Uterus (tissue), 4 donors: ENCODE results near the gene GTPBP3. TPM values are rescaled to one million over a fixed set of nuclear protein-coding genes. Genes with fewer than 3 reads are reported as not detected.
A peak's percentile ranks its signal among the peaks of the same experiment; 100 is the strongest.

ENCODE experiments used
- DNase-seq, 2 donors: peaks; one replicate each; pipeline ENCODE4 v3.0.0-alpha.2; 2019 to 2020
- H3K27ac ChIP-seq, 2 donors: fragments of 200-600 bp; sonication (generic); 1 replicate in 1 of 2; 2 replicates in 1 of 2; pipeline ENCODE4 v1.5.1; 2016 to 2018
- H3K27me3 ChIP-seq, 2 donors: fragments of 200-600 bp; sonication (generic); one replicate each; pipeline ENCODE4 v1.5.1; 2018 to 2019; ENCODE audit warnings: control low read depth in 1 of 2
- H3K36me3 ChIP-seq, 2 donors: fragments of 200-600 bp; sonication (generic); one replicate each; pipeline ENCODE4 v1.5.1; 2019; ENCODE audit warnings: control low read depth in 1 of 2
- H3K4me1 ChIP-seq, 2 donors: fragments of 200-600 bp; sonication (generic); one replicate each; pipeline ENCODE4 v1.5.1; 2018 to 2019; ENCODE audit warnings: control low read depth in 1 of 2
- H3K4me3 ChIP-seq, 2 donors: fragments of 200-600 bp; sonication (generic); 1 replicate in 1 of 2; 2 replicates in 1 of 2; pipeline ENCODE4 v1.5.1; 2018 to 2019; ENCODE audit warnings: mild to moderate bottlenecking in 1 of 2
- H3K9me3 ChIP-seq, 2 donors: fragments of 200-600 bp; sonication (generic); one replicate each; pipeline ENCODE4 v1.5.1; 2019; ENCODE audit warnings: control low read depth in 1 of 2
- POLR2A ChIP-seq, 2 donors: fragments of 450-650 bp; IDR thresholded peaks; one replicate each; pipeline ENCODE4 v1.6.1; 2016; ENCODE audit warnings: antibody characterized with exemption in 2 of 2, mild to moderate bottlenecking in 1 of 2, moderate library complexity in 1 of 2
- intact Hi-C: fragments of 100-400 bp; cut with DNase I; formaldehyde crosslinking; loops from one replicate; pipeline ENCODE4 v1.15.1; 2023; ENCODE audit warnings: low total_unique reads
- total RNA-seq, 4 donors: library from RNA; depleted of rRNA in 3 of 4; stranded (reverse); fragments of >200 nt in 3 of 4; gene quantifications; one replicate each; pipeline versions ENCODE4 v1.1.0 to v1.2.4, GENCODE V29; 2014 to 2023
- TF ChIP-seq, protein P1 (sequence below), 4 experiments: fragments of 200-600 bp in 2 of 4; fragments of 450-650 bp in 2 of 4; sonication (generic) in 2 of 4; IDR thresholded peaks; one replicate each; pipeline ENCODE4 v1.5.1; 2016 to 2019; ENCODE audit warnings: antibody characterized with exemption in 4 of 4, mild to moderate bottlenecking in 2 of 4, moderate library complexity in 1 of 4
- donor health status: DM: yes; HTN: yes; CAD: no.

The GTPBP3 gene
- total RNA-seq, 4 donors from 2014 or later, result 0.88 to 31.2 (median 24.4) TPM

- Histone ChIP-seq H3K36me3 (no peaks in the 10 kb centered on the region), H3K4me1 (peaks cover 0 to 20% of the 10 kb centered on the region in 2 donors), H3K27ac (peak overlapping the region; percentile 72 to 88), H3K4me3 (peak overlapping the region; percentile 63 to 81), H3K9me3 (no peaks in the 10 kb centered on the region), H3K27me3 (no peaks in the 10 kb centered on the region)
- peak; percentile 42 to 51 for DNase-seq
- intact Hi-C loops, result no loop called here
- TF ChIP-seq, protein P1, sequence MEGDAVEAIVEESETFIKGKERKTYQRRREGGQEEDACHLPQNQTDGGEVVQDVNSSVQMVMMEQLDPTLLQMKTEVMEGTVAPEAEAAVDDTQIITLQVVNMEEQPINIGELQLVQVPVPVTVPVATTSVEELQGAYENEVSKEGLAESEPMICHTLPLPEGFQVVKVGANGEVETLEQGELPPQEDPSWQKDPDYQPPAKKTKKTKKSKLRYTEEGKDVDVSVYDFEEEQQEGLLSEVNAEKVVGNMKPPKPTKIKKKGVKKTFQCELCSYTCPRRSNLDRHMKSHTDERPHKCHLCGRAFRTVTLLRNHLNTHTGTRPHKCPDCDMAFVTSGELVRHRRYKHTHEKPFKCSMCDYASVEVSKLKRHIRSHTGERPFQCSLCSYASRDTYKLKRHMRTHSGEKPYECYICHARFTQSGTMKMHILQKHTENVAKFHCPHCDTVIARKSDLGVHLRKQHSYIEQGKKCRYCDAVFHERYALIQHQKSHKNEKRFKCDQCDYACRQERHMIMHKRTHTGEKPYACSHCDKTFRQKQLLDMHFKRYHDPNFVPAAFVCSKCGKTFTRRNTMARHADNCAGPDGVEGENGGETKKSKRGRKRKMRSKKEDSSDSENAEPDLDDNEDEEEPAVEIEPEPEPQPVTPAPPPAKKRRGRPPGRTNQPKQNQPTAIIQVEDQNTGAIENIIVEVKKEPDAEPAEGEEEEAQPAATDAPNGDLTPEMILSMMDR (IDR thresholded peaks at IDR 0.05), result no peak
- no peak for TF ChIP-seq POLR2A (IDR thresholded peaks at IDR 0.05)
These were observed 34.8 kb upstream of the GTPBP3 start for GRCh38 chr19:17302391-17303166.

- TF ChIP-seq, protein P1 (IDR thresholded peaks at IDR 0.05), result peak; percentile 33 to 89 (median 79)
- peak; percentile 67 to 70 for TF ChIP-seq POLR2A (IDR thresholded peaks at IDR 0.05)
- Histone ChIP-seq H3K4me1 (peaks cover 0 to 20% of the 10 kb centered on the region in 2 donors), H3K27ac (peak within 1 kb of the TSS; percentile 72 to 88), H3K4me3 (peak within 1 kb of the TSS; percentile 63 to 81), H3K36me3 (no peaks in the 10 kb centered on the region), H3K9me3 (no peaks in the 10 kb centered on the region), H3K27me3 (no peaks in the 10 kb centered on the region)
- intact Hi-C loops, result no loop called here
- DNase-seq, result peak; percentile 96 to 98
These were observed 34.0 kb upstream of the GTPBP3 start, which contains the start of gene ABHD8 for GRCh38 chr19:17303167-17303939. Gene ABHD8, minus strand, starts transcription at chr19:17303425. Its CDS starts 1,809 bp downstream, at chr19:17301616.

DNA sequence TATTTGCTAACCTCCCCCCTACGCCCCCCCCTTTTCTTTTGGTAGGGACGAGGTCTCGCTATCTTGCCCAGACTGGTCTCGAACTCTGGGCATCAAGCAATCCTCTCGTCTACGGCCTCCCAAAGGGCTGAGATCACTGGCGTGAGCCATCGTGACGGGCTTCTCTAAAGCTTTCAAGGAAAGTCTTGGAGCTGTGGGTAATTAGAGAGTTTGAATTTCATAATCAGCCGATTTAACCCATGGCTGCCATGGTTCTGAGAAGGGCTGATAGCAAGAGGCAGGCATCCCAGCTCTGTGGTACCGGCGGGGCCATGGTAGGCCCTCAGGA lies 33.4 kb upstream of the GTPBP3 start:
- Histone ChIP-seq H3K4me3 (no peak overlapping the region), H3K27ac (peak overlapping the region; percentile 57 to 88), H3K9me3 (no peaks in the 10 kb centered on the region), H3K4me1 (peaks cover 0 to 20% of the 10 kb centered on the region in 2 donors), H3K36me3 (no peaks in the 10 kb centered on the region), H3K27me3 (no peaks in the 10 kb centered on the region)
- peak in 1 of 2 donors; percentile 26 for DNase-seq
- TF ChIP-seq POLR2A (IDR thresholded peaks at IDR 0.05), result no peak
- TF ChIP-seq, protein P1 (IDR thresholded peaks at IDR 0.05), result no peak
- intact Hi-C loops, result no loop called here

- intact Hi-C loops, result no loop called here
- TF ChIP-seq, protein P1 (IDR thresholded peaks at IDR 0.05), result no peak
- TF ChIP-seq POLR2A (IDR thresholded peaks at IDR 0.05), result no peak
- no peaks in the 10 kb centered on the region for H3K27me3 ChIP-seq
- H3K4me1 ChIP-seq, result peaks cover 0 to 20% of the 10 kb centered on the region in 2 donors
- H3K27ac ChIP-seq, result peak overlapping the region; percentile 88 to 89
- H3K9me3 ChIP-seq, result no peaks in the 10 kb centered on the region
- H3K4me3 ChIP-seq, result no peak overlapping the region
- peak in 1 of 2 donors; percentile 29 for DNase-seq
- H3K36me3 ChIP-seq, result no peaks in the 10 kb centered on the region
These were observed 32.8 kb upstream of the GTPBP3 start for GRCh38 chr19:17304386-17305215.
